OCI-LY1 (cell line): ENCODE measurements around the gene SH3PXD2A.
"Not testable (repeated sequence)": the region's sequence is repeated elsewhere in the genome, so short reads cannot be mapped to it uniquely, and the experiment has no call there.

Experiments
- H2AFZ ChIP-seq: fragments of 200-600 bp; sonication (generic), shearing (Covaris generic); 2 replicates; pipeline ENCODE4 v1.6.0; 2014; ENCODE audit warnings: antibody characterized with exemption, mild to moderate bottlenecking, low read length
- H3F3A ChIP-seq: fragments of 200-600 bp; sonication (generic), shearing (Covaris generic); 2 replicates; pipeline ENCODE4 v1.6.0; 2014; ENCODE audit warnings: mild to moderate bottlenecking, antibody characterized with exemption, low read length, moderate library complexity; ENCODE audit not compliant: insufficient read depth
- H3K27ac ChIP-seq: fragments of 200-600 bp; sonication (generic); 2 replicates; pipeline ENCODE4 v1.5.1; 2014; ENCODE audit warnings: low read length, mixed run types, mild to moderate bottlenecking, low read depth; ENCODE audit not compliant: poor library complexity, severe bottlenecking
- H3K27me3 ChIP-seq: fragments of 200-600 bp; sonication (generic); 2 replicates; pipeline ENCODE4 v1.6.0; 2014; ENCODE audit warnings: antibody characterized with exemption, mild to moderate bottlenecking, low read length, moderate library complexity; ENCODE audit not compliant: insufficient read depth
- H3K36me3 ChIP-seq: fragments of 200-600 bp; sonication (generic); 2 replicates; pipeline ENCODE4 v1.6.1; 2014; ENCODE audit warnings: mild to moderate bottlenecking, antibody characterized with exemption, low read length, moderate library complexity, mixed read lengths; ENCODE audit not compliant: insufficient read depth
- H3K4me1 ChIP-seq: fragments of 200-600 bp; sonication (generic); 2 replicates; pipeline ENCODE4 v1.5.1; 2014; ENCODE audit warnings: mild to moderate bottlenecking, low read length, moderate library complexity; ENCODE audit not compliant: insufficient read depth, severe bottlenecking
- H3K4me2 ChIP-seq: fragments of 200-600 bp; sonication (generic), shearing (Covaris generic); 2 replicates; pipeline ENCODE4 v1.6.1; 2014; ENCODE audit warnings: low read length
- H3K4me3 ChIP-seq: fragments of 200-600 bp; sonication (generic); 2 replicates; pipeline ENCODE4 v1.5.1; 2014; ENCODE audit warnings: low read length, low read depth, mild to moderate bottlenecking, mixed read lengths; ENCODE audit not compliant: poor library complexity, severe bottlenecking
- H3K79me2 ChIP-seq: fragments of 200-600 bp; shearing (Covaris generic); 2 replicates; pipeline ENCODE4 v1.6.1; 2016; ENCODE audit warnings: mixed run types, low read length, mixed read lengths; ENCODE audit not compliant: insufficient read depth
- H3K9ac ChIP-seq: fragments of 200-600 bp; sonication (generic), shearing (Covaris generic); 2 replicates; pipeline ENCODE4 v1.6.1; 2014; ENCODE audit warnings: mild to moderate bottlenecking, low read length, mixed read lengths
- H3K9me2 ChIP-seq: fragments of 200-600 bp; sonication (generic), shearing (Covaris generic); 2 replicates; pipeline ENCODE4 v1.6.1; 2014; ENCODE audit warnings: low read depth, mild to moderate bottlenecking, low read length, mixed read lengths
- H3K9me3 ChIP-seq: fragments of 200-600 bp; shearing (Covaris generic); 2 replicates; pipeline ENCODE4 v1.6.1; 2014; ENCODE audit warnings: low read length, mixed read lengths
- H4K20me1 ChIP-seq: fragments of 200-600 bp; sonication (generic), shearing (Covaris generic); 2 replicates; pipeline ENCODE4 v1.6.0; 2016; ENCODE audit warnings: mild to moderate bottlenecking, low read length; ENCODE audit not compliant: insufficient read depth
- EZH2 ChIP-seq: fragments of 200-600 bp; sonication (generic), shearing (Covaris generic); IDR thresholded peaks from 2 replicates; pipeline ENCODE4 v1.8.0; 2017; ENCODE audit warnings: borderline replicate concordance, mixed run types, mild to moderate bottlenecking, antibody characterized with exemption, low read length, moderate library complexity, mixed read lengths
- TF ChIP-seq, protein P1 (sequence below): fragments of 200-600 bp; sonication (generic), shearing (Covaris generic); IDR thresholded peaks from 2 replicates; pipeline ENCODE4 v1.5.1; 2017; ENCODE audit warnings: mild to moderate bottlenecking, antibody characterized with exemption, low read length, moderate library complexity, mixed read lengths

The SH3PXD2A gene

DNA sequence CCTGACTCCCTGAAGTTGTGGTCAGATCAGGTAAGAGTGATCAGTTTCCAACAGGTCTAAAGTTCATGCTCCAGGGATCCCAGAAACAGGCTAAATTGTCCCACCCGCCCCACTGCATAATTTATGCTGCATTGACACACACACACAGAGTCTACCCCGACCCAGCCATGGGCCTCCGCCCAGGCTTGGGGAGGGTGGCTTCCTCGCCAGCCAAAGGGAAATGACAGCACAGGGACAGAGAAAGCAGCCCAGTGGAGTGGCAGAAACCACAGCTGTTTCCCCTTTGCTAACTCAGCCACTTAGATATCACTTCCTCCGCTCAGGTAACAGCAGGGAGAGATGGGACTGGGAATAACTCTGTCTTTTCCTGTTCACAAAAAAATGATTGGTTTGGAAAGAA, 9.4 kb downstream of the SH3PXD2A start:
- Histone ChIP-seq H3K9ac (no peak overlapping the region), H3F3A (no peaks in the 10 kb centered on the region), H4K20me1 (no peaks in the 10 kb centered on the region), H3K27me3 (no peaks in the 10 kb centered on the region), H3K4me1 (peaks cover 8% of the 10 kb centered on the region), H3K9me2 (no peaks in the 10 kb centered on the region), H3K36me3 (no peaks in the 10 kb centered on the region), H3K4me2 (no peak overlapping the region; the same call in 1 of the 2 replicates), H2AFZ (no peak overlapping the region), H3K4me3 (no peak overlapping the region), H3K79me2 (no peaks in the 10 kb centered on the region), H3K9me3 (no peaks in the 10 kb centered on the region), H3K27ac (no peak overlapping the region)
- no peak for TF ChIP-seq EZH2
- TF ChIP-seq, protein P1, sequence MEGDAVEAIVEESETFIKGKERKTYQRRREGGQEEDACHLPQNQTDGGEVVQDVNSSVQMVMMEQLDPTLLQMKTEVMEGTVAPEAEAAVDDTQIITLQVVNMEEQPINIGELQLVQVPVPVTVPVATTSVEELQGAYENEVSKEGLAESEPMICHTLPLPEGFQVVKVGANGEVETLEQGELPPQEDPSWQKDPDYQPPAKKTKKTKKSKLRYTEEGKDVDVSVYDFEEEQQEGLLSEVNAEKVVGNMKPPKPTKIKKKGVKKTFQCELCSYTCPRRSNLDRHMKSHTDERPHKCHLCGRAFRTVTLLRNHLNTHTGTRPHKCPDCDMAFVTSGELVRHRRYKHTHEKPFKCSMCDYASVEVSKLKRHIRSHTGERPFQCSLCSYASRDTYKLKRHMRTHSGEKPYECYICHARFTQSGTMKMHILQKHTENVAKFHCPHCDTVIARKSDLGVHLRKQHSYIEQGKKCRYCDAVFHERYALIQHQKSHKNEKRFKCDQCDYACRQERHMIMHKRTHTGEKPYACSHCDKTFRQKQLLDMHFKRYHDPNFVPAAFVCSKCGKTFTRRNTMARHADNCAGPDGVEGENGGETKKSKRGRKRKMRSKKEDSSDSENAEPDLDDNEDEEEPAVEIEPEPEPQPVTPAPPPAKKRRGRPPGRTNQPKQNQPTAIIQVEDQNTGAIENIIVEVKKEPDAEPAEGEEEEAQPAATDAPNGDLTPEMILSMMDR = no peak

DNA sequence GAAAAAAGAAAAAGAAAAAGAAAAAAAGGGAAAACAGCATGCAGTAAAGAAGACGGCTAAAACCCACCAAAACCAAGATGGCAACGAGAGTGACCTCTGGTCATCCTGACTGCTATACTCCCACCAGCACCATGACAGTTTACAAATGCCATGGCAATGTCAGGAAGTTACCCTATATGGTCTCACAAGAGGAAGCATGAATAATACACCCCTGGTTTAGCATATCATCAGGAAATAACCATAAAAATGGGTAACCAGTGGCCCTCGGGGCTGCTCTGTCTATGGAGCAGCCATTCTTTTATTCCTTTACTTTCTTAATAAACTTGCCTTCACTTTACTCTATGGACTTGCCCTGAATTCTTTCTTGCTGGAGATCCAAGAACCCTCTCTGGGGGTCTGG, 10.0 kb downstream of the SH3PXD2A start:
- not testable (repeated sequence) for H3K27me3 ChIP-seq, H3K4me2 ChIP-seq, H3K27ac ChIP-seq, H3K9me2 ChIP-seq, H3K4me3 ChIP-seq, H3K36me3 ChIP-seq, H3K9me3 ChIP-seq, H3K4me1 ChIP-seq, H3K79me2 ChIP-seq, H4K20me1 ChIP-seq, H3K9ac ChIP-seq, H3F3A ChIP-seq, H2AFZ ChIP-seq

DNA sequence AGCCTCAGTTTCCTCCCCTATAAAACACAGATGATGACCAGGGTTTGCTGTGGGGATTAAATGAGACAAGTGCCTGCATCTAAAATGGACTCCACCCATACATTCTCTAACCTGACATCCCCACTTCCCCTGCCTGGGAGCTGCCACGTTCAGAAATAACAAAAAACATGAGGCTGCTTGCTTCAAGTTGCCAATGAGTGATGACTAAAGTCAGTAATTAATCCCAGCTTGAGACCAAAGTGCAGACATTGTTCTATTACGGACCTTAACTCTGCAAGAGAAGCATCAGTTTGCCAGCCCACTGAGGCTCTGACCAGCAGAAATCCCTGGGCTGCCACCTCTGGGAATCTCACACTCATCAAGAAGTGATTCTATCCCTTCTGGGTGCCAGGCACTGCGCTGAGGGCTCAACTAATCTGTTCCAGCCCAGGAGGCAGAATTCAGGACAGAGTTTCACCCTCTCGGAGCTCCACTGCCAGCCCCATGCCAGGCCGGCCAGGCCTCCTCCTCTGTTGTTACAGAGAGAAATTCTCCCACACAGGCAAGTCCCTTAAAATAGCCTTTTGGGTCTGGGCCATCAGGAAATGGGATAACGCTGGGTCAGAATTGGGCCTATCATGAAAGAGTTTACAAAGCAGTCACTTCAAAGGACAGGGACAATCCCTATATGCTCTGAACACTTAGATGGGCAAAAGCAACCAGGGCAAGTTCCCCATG, 11.4 kb downstream of the SH3PXD2A start:
- no peaks in the 10 kb centered on the region for H3K36me3 ChIP-seq
- no peak overlapping the region for H3K27ac ChIP-seq
- H2AFZ ChIP-seq = no peak overlapping the region
- H3K4me2 ChIP-seq = no peak overlapping the region
- no peak overlapping the region for H3K9ac ChIP-seq
- no peaks in the 10 kb centered on the region for H3K27me3 ChIP-seq
- TF ChIP-seq, protein P1 = no peak
- no peak for TF ChIP-seq EZH2
- H3F3A ChIP-seq = no peaks in the 10 kb centered on the region
- H3K9me3 ChIP-seq = no peaks in the 10 kb centered on the region
- no peaks in the 10 kb centered on the region for H3K9me2 ChIP-seq
- peaks cover 8% of the 10 kb centered on the region for H3K4me1 ChIP-seq
- no peak overlapping the region for H3K4me3 ChIP-seq
- H3K79me2 ChIP-seq = no peaks in the 10 kb centered on the region
- H4K20me1 ChIP-seq = no peaks in the 10 kb centered on the region

DNA sequence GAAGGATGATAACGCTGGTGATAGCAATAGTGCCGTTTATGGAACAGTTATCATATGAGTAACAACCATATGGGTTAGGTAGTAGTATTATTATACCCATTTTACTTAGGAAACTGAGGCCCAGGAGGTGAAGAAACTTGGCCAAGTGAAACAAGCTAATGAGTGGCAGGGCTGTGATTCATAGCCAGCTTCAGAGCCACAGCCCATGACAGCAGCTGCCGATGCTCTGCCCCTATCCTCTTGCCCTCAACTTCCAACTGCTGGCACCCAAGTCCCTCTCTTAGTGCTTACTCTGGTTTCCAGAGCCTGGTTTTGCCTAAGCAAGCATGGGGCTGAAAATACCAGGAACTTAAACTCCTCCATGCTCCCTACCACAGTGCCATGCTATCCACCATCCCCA, 12.3 kb downstream of the SH3PXD2A start:
- Histone ChIP-seq H3K79me2 (no peaks in the 10 kb centered on the region), H3K27me3 (no peaks in the 10 kb centered on the region)

More for the DNA sequence above, 12.3 kb downstream of the SH3PXD2A start:
- TF ChIP-seq EZH2 = no peak
- TF ChIP-seq, protein P1 = no peak
- Histone ChIP-seq H3K4me3 (no peak overlapping the region), H3K9me3 (no peaks in the 10 kb centered on the region), H3K36me3 (no peaks in the 10 kb centered on the region), H3K9ac (no peak overlapping the region), H3K9me2 (no peaks in the 10 kb centered on the region), H2AFZ (no peak overlapping the region), H4K20me1 (no peaks in the 10 kb centered on the region), H3K4me1 (peaks cover 13% of the 10 kb centered on the region), H3K27ac (no peak overlapping the region), H3K4me2 (no peak overlapping the region), H3F3A (no peaks in the 10 kb centered on the region)
